Kidney tubule cell (primary cell): ENCODE data around the gene OTX2.

Source experiments
- DNase-seq: peaks from one replicate; pipeline ENCODE4 v3.0.0-alpha.2; 2018; ENCODE audit warnings: low spot score

The OTX2 gene

GRCh38 chr14:56812364-56813141 lies 2.3 kb upstream of the OTX2 start:
- DNase-seq: no peak

DNA sequence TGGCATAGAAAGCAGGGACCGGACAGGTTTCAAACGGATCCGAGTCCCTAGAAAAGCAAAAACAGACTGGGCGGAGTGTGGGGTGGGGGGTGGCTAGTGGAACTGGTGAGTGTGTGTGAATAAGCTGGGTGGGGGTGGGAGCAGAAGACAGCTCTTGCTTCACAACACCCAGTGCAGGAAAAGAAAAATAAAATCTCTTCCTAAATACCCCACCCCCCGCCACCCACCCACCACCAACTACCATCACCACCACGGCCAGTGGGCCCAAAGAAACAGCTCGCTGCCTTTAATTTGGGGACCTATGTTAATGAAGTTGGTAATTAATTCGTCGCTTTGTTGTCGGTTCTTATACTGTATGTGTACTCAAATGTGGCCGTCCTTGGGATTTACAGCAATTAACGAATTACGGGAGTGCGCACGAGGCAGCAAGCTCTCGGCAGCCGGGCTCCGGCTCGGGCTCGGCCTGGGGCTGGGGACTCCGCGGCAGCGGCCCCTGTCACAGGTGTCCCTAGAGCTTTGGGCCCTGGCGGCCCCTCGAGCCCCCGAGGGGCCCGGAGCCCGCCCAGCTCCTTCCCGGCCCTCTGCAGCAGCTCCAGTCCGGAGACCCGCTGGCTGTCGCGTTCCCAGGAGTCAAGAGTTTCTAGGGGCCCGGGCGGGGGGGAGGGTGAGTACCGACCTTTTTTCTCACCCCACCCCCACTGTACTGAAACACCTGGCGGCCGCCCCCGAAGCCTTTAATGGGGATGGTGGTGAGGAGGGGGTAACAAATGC lies 1.5 kb upstream of the OTX2 start:
- DNase-seq: no peak

GRCh38 chr14:56810836-56811592 lies 735 bp upstream of the OTX2 start:
- no peak for DNase-seq

DNA sequence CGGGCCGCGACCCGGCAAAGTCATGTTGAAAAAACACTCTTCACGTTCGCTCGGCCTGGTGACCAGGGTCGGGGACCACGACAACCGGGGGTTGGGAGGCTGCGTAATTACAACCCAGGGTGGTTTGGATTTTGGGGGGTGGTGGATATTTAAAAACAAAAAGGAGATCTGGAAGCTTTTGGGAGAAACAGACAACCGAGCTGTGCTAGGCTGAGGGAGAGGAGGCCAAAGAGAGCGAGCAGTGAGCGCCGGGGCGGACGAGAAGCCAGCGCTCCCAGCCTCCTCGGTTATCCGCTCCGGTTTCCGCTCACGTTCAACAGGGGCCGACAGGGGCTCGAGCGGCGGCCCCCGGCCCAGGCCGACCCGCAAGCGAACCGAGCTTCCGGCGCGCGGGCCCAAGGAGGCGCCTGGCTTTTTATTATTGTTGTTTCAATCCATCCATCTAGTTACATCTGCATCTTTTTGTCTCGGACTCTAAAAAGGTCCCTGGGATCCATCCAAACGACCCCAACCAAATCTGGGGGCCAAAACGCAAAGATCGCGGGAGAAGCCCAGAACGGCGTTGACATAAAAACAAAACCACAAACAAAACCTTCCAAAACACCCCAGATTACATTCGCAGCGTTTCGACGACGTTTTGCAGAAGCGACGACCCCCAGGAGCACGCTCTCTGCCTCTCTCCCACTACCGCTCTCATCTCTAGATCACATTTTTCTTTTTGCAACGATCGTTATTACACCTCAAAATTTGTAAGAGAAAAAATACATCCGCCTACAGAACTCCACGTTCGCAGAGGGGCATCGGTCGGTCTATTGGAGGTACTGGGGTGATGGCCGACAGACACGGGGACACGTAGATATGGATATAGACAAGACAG lies 771 bp downstream of the OTX2 start:
- DNase-seq: no peak

- DNase-seq: no peak
Observed at GRCh38 chr14:56808383-56809269, 1.7 kb downstream of the OTX2 start.

DNA sequence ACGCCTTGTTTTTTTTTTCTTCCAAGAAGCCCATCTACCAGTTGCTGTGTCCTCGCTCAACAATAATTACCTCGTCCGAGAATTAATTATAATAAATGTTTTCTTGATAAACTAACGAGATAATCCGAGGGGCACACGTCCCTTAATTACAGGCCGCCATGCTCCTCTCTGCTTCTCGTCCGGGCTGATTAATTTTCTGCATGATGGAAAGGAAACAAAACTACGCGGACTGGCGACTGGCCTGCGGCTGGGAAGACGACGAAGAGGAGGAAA lies 2.2 kb downstream of the OTX2 start:
- DNase-seq: no peak

GRCh38 chr14:56807386-56808109 lies 2.7 kb downstream of the OTX2 start:
- no peak for DNase-seq

- no peak for DNase-seq
Observed at GRCh38 chr14:56806760-56807159, 3.5 kb downstream of the OTX2 start.

GRCh38 chr14:56805992-56806727 lies 4.1 kb downstream of the OTX2 start:
- DNase-seq: no peak

GRCh38 chr14:56805201-56805991 lies 4.9 kb downstream of the OTX2 start:
- DNase-seq: no peak

DNA sequence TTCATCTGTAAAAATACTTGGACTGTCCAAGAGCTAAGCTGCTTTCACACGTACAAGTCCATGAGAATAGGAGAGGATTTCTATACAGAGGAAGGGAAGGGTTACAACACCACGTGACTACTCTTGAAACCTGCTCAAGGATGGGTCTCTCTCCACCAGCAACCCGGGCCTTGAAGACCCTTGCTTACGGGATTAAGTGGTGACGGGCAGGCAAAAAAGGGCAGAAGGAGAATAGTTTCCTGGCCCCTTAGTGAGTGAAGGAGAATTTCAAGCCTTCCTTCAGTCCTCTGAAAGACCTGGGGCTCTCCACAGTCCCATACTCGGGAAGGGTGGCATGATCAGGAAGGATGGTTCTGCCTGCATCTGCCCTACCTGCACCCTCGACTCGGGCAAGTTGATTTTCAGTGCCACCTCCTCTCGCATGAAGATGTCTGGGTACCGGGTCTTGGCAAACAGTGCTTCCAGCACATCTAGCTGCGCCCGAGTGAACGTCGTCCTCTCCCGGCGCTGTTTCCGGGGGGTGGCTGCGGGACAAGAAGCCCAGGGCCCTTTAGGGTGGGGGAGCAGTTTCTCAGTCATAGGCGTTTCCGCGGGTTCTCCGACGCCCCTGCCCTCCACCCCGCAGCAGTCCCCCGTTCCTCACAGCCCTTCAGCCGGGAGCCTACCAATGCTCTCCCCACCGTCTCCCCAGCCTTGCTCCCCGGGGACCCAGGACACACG lies 6.3 kb downstream of the OTX2 start:
- no peak for DNase-seq

DNA sequence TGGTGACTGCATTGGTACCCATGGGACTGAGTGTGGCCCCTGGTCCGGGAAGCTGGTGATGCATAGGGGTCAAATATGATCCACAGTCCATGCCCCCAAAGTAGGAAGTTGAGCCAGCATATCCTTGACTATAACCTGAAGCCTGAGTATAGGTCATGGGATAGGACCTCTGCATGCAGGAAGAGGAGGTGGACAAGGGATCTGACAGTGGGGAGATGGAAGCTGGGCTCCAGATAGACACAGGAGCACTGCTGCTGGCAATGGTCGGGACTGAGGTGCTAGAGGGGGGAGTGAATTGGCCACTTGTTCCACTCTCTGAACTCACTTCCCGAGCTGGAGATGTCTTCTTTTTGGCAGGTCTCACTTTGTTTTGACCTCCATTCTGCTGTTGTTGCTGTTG lies 8.4 kb downstream of the OTX2 start:
- DNase-seq: no peak

GRCh38 chr14:56799343-56799645 lies 11.0 kb downstream of the OTX2 start:
- DNase-seq: no peak

DNA sequence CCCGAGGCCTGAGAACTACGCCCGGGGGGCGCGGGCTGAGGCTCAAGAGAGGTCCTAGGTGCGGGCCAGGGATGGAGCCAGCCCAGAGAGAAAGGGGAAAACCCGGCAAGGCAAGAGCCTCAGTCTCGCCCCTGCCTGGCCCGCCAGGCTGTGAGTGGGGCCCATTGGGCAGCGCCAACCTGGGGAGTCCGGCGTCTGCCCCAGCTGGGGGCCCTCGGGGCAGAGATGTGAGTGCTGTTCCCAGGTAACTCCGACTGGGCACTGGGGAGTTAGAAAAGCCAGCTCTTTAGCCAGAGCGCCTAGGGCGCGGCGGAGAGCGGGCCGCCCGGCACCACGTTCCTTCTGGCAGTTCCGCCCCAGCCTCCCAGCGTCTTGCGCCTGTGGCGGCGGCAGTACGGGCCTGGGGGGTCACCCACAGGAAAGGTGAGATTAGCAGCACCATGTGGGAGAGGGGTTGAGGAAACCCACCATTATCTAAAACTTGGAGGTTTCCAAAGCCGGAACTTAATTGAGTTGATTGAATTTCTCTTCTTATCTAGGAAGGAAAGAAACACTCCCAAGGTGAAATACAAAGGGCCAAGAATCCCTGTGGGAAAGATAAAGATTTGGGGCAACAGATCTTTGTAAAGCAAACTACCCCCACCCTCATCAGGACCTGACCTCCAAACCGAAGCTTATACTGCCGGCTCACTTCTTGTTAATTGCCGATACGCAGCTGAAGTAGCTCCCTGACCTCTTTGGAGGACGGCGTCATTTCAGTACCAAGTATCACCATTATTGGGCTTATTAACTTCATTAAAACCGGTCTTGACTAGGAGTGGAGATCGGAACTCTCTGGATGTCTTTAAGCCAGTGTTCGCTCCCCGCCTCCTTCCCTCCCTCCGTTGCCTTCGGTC lies 11.6 kb downstream of the OTX2 start:
- no peak for DNase-seq

DNA sequence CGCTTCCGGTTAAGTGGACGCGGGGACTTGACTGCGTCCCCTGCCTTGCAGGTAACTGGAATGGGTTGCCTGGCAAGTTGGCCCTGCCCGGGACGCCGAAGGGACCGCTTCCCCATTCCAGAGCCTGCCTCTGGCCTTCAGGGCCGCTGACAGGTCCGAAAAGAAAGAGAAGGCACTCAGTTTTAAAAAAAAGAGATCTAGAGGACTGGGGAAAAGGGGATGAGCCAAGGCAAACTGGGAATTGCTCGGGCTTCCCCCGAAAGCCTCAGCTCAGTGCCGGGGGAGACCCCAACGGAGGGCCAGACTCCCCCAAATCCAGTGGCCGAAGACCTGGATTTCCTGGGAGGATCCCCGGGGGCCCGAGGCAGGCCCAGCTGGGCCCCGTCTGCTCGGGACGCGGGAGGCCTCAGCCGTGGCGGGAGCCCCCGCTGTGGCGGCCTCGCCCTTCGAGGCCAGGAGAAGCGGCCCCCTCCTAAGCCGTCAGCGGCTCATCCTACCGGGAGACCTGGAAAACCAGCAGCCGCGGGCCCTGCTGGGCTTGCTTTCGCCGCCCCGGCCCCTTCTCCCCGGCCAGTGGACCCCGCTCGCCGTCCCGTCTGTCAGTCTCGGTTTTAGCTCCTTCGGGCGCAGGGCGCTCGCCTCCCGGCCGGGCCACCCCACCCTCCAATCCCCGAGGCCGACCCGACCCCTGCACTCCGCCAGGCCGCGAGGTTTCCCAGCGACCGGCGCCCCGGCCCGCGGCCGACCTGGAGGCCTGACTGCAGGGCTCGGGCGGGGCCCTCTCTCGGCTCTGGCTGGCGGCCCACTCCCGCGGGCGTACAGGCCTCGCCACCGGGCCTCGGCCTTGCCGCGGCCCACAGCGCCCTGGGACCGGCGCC lies 12.5 kb downstream of the OTX2 start:
- DNase-seq: no peak

DNA sequence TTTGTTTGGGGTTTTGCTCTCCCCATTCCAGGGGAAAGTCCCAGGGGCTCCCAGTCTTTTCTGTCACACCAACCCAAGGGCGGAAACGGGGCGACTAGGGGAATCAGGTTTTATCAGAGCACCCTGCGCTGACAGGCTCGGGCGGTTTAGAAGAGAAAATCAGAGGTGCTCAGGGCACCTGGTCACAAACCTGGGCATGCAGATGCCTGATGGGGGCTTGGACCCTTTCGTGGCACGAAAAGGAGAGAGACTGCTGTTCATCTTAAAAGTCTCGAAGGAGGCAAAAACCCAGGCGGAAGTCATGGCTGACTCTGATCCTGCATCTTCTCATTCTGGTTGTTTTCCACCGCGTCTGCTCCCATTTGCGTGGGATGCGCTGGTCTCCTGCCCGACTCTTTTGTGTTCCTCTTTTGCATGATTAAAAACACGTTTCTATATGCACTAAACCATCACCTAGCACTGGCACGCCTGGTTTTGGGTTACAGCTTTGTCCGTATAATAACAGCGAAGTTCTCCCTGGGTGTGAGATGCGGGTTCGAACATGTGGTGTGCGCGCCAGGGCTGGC lies 13.2 kb downstream of the OTX2 start:
- DNase-seq: no peak
